Liver (tissue), 9 donors: ENCODE data around the gene DMXL2. TPM values are rescaled to one million over a fixed set of nuclear protein-coding genes. Genes with fewer than 3 reads are reported as not detected.
A peak's percentile ranks its signal among the peaks of the same experiment; 100 is the strongest.

ENCODE experiments used
- DNase-seq: peaks from one replicate; pipeline ENCODE4 v3.0.0-alpha.2; 2017; ENCODE audit warnings: low spot score
- H3K27ac ChIP-seq, 2 donors: one replicate each; pipeline ENCODE4 v1.7.0; 2013; ENCODE audit warnings: inconsistent platforms in 2 of 2, low read length in 2 of 2, control low read depth in 1 of 2, low read depth in 1 of 2, mild to moderate bottlenecking in 1 of 2
- H3K27me3 ChIP-seq, 4 donors: one replicate each; pipeline versions ENCODE4 v1.6.1 to v1.7.0; 2013; ENCODE audit warnings: low read length in 3 of 4, inconsistent platforms in 1 of 4, mild to moderate bottlenecking in 1 of 4, moderate library complexity in 1 of 4; ENCODE audit not compliant: control insufficient read depth in 4 of 4, insufficient read depth in 4 of 4
- H3K36me3 ChIP-seq, 4 donors: one replicate each; pipeline versions ENCODE4 v1.6.1 to v1.7.0; 2013; ENCODE audit warnings: low read length in 3 of 4, mild to moderate bottlenecking in 3 of 4, low read depth in 1 of 4, moderate library complexity in 1 of 4; ENCODE audit not compliant: control insufficient read depth in 4 of 4, insufficient read depth in 3 of 4
- H3K4me1 ChIP-seq, 4 donors: one replicate each; pipeline versions ENCODE4 v1.6.1 to v1.7.0; 2013; ENCODE audit warnings: low read length in 3 of 4, mild to moderate bottlenecking in 3 of 4, moderate library complexity in 1 of 4; ENCODE audit not compliant: control insufficient read depth in 4 of 4, insufficient read depth in 4 of 4
- H3K4me3 ChIP-seq, 3 donors: one replicate each; pipeline versions ENCODE4 v1.6.1 to v1.7.0; 2013; ENCODE audit warnings: low read length in 3 of 3, control low read depth in 1 of 3, low read depth in 1 of 3, mild to moderate bottlenecking in 1 of 3
- H3K9ac ChIP-seq, 2 donors: one replicate each; pipeline ENCODE4 v1.7.0; 2013; ENCODE audit warnings: low read length in 2 of 2, mild to moderate bottlenecking in 2 of 2, moderate library complexity in 2 of 2, control low read depth in 1 of 2, low read depth in 1 of 2
- H3K9me3 ChIP-seq, 4 donors: one replicate each; pipeline versions ENCODE4 v1.6.1 to v1.7.0; 2013; ENCODE audit warnings: low read length in 3 of 4; ENCODE audit not compliant: control insufficient read depth in 4 of 4
- FOXA2 ChIP-seq: IDR thresholded peaks from 2 replicates; pipeline ENCODE4 v1.6.1; 2016; ENCODE audit warnings: antibody characterized with exemption
- HNF4A ChIP-seq, 2 donors: conservative IDR thresholded peaks; 2 replicates each; pipeline ENCODE4 v1.6.1; 2016; ENCODE audit warnings: antibody characterized with exemption in 2 of 2, mild to moderate bottlenecking in 2 of 2
- JUND ChIP-seq, 2 donors: IDR thresholded peaks; 2 replicates each; pipeline ENCODE4 v1.6.1; 2016; ENCODE audit warnings: antibody characterized with exemption in 2 of 2
- NR2F2 ChIP-seq: IDR thresholded peaks from 2 replicates; pipeline ENCODE4 v1.6.1; 2016; ENCODE audit warnings: antibody characterized with exemption
- RAD21 ChIP-seq, 2 donors: IDR thresholded peaks; 2 replicates each; pipeline ENCODE4 v1.6.1; 2016; ENCODE audit warnings: antibody characterized with exemption in 2 of 2, mild to moderate bottlenecking in 2 of 2
- REST ChIP-seq: IDR thresholded peaks from 2 replicates; pipeline ENCODE4 v1.6.1; 2016; ENCODE audit warnings: antibody characterized with exemption, mild to moderate bottlenecking
- SP1 ChIP-seq: IDR thresholded peaks from 2 replicates; pipeline ENCODE4 v1.6.1; 2018; ENCODE audit warnings: antibody characterized with exemption, mild to moderate bottlenecking
- YY1 ChIP-seq: IDR thresholded peaks from 2 replicates; pipeline ENCODE4 v1.6.1; 2016; ENCODE audit warnings: antibody characterized with exemption, mild to moderate bottlenecking
- ZBTB33 ChIP-seq: IDR thresholded peaks from 2 replicates; pipeline ENCODE4 v1.6.1; 2016; ENCODE audit warnings: antibody characterized with exemption
- WGBS: extraction: QIAGEN DNeasy Blood & Tissue Kit; methylation state at CpG from one replicate; pipeline ENCODE4 v1.1.7; 2013; 5-methylcytosine and 5-hydroxymethylcytosine counted together
- polyA plus RNA-seq, 2 donors: library from polyadenylated mRNA; stranded (reverse) in 1 of 2; unstranded in 1 of 2; fragments of 200-250 nt in 1 of 2; fragments of >200 nt in 1 of 2; fragmentation: Nextera tagmentation in 1 of 2; extraction: Ambion mirVana in 1 of 2; gene quantifications; one replicate each; pipeline versions ENCODE4 v1.2.1 to v1.2.3, GENCODE V29; 2013 to 2015
- total RNA-seq, 2 donors: library from RNA; depleted of rRNA; stranded (reverse); fragments of >200 nt; gene quantifications; one replicate each; pipeline ENCODE4 v1.2.3, GENCODE V29; 2014
- TF ChIP-seq, protein P1 (sequence below): fragments of 150-350 bp; IDR thresholded peaks from 2 replicates; pipeline ENCODE4 v1.5.1; 2017; ENCODE audit warnings: improper control_type of control experiment, low read depth, low read length; ENCODE audit not compliant: missing input control
- donor health status: healthy.
- donor health status: healthy.
- donor health status: healthy.
- donor health status: healthy.
- donor health status: healthy.

DMXL2 gene
- total and polyA plus RNA-seq, 4 donors = 3.4 to 58.5 (median 17.6) TPM

GRCh38 chr15:51470512-51470911, 152.1 kb downstream of the DMXL2 start:
- Histone ChIP-seq H3K4me1 (no peaks in the 10 kb centered on the region), H3K36me3 (peaks cover 0 to 11% (median 1%) of the 10 kb centered on the region in 4 donors), H3K4me3 (no peak overlapping the region), H3K27ac (no peak overlapping the region), H3K27me3 (no peaks in the 10 kb centered on the region), H3K9ac (no peak overlapping the region), H3K9me3 (no peaks in the 10 kb centered on the region)
- no peak for DNase-seq
- 96% methylated on average over 5 of the region's 5 CpGs for WGBS
- TF ChIP-seq ZBTB33 (no peak), HNF4A (conservative IDR thresholded peaks at IDR 0.05) (peak in 1 of 2 donors; percentile 11), FOXA2 (no peak), REST (no peak), JUND (IDR thresholded peaks at IDR 0.05) (no peak), RAD21 (IDR thresholded peaks at IDR 0.05) (no peak), NR2F2 (no peak)

DNA sequence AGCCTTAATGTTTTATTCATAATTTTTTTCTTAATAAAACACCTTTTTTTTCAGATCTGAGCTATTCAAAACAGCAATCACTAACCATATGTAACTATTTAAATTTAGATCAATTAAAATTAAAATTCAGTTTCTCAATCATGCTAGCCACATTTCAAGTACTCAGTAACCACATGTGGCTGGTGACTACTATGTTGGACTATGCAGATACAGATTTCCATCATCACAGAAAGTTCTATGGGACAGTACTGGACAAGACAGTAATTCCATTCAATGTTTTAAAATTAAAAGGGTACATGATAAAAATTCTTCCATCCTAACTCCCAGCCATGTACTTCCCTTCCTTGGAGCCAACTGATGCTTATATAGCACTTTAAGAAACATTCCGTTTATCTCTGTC, 161.8 kb downstream of the DMXL2 start:
- TF ChIP-seq JUND (IDR thresholded peaks at IDR 0.05) (no peak), YY1 (no peak), REST (no peak), NR2F2 (no peak), SP1 (no peak), RAD21 (IDR thresholded peaks at IDR 0.05) (no peak)
- TF ChIP-seq, protein P1, sequence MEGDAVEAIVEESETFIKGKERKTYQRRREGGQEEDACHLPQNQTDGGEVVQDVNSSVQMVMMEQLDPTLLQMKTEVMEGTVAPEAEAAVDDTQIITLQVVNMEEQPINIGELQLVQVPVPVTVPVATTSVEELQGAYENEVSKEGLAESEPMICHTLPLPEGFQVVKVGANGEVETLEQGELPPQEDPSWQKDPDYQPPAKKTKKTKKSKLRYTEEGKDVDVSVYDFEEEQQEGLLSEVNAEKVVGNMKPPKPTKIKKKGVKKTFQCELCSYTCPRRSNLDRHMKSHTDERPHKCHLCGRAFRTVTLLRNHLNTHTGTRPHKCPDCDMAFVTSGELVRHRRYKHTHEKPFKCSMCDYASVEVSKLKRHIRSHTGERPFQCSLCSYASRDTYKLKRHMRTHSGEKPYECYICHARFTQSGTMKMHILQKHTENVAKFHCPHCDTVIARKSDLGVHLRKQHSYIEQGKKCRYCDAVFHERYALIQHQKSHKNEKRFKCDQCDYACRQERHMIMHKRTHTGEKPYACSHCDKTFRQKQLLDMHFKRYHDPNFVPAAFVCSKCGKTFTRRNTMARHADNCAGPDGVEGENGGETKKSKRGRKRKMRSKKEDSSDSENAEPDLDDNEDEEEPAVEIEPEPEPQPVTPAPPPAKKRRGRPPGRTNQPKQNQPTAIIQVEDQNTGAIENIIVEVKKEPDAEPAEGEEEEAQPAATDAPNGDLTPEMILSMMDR = no peak
- Histone ChIP-seq H3K4me1 (no peaks in the 10 kb centered on the region), H3K27ac (no peak overlapping the region), H3K9me3 (no peaks in the 10 kb centered on the region), H3K4me3 (no peak overlapping the region), H3K36me3 (peaks cover 0 to 33% (median 20%) of the 10 kb centered on the region in 4 donors), H3K9ac (no peak overlapping the region), H3K27me3 (no peaks in the 10 kb centered on the region)
- no peak for DNase-seq
- 95% methylated on average over 1 of the region's 1 CpG for WGBS
